H4 (cell line): Measurements from ENCODE around the gene FAM20A. TPM values are rescaled to one million over a fixed set of nuclear protein-coding genes. Genes with fewer than 3 reads are reported as not detected.
A peak's percentile ranks its signal among the peaks of the same experiment; 100 is the strongest.
"Not testable (repeated sequence)": the region's sequence is repeated elsewhere in the genome, so short reads cannot be mapped to it uniquely, and the experiment has no call there.

Experiments
- DNase-seq: peaks from one replicate; pipeline ENCODE4 v3.0.0-alpha.2; 2015; ENCODE audit warnings: low spot score
- total RNA-seq: library from RNA; depleted of rRNA; stranded (reverse); fragments of >200 nt; shearing (Covaris generic); gene quantifications from 2 replicates; pipeline ENCODE4 v1.2.3, GENCODE V29; 2014

FAM20A gene
- total RNA-seq, 1 experiment from 2014 or later = not detected

DNA sequence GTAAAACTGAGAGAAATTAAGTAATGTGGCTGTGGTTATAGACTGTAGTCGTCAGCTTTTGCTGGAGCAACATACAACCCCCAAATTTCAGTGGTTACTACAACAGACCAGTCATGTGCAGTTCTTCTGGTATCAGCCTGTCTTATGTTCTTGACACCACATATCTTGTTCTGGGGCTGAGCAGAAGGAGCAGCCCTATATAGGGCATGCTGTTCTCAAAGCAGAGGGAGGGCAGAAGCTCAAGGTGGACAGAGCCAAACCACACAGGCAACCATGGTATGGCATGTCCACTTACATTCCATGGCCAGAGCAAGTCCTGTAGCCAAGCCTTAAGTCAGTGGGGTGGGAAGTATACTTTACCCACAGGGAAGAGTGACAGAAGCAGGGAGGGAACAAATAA lies 81.3 kb downstream of the FAM20A start:
- DNase-seq = no peak

DNA sequence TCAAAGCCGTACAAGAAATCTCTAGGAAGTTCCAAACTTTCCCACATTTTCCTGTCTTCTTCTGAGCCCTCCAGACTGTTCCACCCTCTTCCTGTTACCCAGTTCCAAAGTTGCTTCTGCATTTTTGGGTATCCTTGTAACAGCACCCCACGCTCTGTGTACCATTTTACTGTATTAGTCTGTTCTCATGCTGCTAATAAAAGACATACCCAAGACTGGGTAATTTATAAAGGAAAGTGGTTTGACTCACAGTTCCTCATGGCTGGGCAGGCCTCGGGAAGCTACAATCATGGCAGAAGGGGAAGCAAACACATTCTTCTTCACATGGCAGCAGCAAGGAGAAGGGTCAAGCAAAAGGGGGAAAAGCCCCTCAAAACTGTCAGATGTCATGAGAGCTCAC lies 82.1 kb downstream of the FAM20A start:
- DNase-seq = not testable (repeated sequence)

DNA sequence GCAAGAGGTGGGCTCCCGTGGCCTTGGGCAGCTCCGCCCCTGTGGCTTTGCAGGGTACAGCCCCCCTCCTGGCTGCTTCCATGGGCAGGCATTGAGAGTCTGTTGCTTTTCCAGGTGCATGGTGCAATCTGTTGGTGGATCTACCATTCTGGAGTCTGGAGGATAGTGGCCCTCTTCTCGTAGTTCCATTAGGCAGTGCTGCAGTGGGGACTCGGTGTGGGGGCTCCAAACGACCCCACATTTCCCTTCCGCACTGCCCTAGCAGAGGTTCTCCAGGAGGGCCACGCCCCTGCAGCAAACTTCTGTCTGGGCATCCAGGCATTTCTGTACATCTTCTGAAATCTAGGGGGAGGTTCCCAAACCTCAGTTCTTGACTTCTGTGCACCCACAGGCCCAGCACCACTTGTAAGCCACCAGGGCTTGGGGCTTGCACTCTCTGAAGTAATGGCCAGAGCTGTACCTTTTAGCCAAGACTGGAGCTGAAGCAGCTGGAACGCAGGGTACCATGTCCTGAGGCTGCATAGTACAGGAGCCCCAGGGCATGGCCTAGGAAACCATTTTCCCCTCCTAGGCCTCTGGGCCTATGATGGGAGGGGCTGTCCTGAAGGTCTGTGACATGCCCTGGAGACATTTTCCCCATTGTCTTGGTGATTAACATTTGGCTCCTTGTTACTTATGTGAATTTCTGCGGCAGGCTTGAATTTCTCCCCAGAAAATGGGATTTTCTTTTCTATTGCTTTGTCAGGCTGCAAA lies 82.9 kb downstream of the FAM20A start:
- no peak for DNase-seq

DNA sequence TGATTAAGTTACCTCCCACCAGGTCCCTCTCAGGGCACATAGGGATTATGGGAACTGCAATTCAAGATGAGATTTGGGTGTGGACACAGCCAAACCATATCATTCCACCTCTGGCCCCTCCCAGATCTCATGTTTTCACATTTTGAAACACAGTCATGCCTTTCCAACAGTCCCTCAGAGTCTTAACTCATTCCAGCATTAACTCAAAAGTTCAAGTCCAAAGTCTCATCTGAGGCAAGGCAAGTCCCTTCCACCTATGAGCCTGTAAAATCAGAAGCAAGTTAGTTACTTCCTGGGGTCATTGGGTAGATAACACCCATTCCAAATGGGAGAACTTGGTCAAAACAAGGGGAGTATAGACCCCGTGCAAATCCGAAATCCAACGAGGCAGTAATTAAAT lies 83.6 kb downstream of the FAM20A start:
- DNase-seq = not testable (repeated sequence)

DNA sequence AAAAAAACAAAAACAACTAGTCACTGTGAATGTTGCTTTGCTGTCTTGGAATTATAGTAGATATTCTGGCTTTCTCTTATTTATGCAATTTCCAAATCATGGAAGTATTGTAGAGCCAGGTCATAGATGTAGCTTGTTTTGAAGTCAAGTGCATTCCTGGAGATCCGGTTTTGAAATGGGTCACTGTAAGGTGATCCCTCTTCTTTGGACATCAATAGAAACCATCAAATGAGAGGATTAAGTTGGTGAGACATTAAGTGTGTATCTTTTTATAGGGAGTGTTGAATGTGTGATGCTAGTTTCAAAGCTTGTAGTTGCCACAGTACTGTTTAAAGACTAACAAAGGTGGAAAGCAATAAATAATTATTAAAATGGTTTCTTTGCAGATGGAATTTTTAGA lies 84.4 kb downstream of the FAM20A start:
- no peak for DNase-seq

DNA sequence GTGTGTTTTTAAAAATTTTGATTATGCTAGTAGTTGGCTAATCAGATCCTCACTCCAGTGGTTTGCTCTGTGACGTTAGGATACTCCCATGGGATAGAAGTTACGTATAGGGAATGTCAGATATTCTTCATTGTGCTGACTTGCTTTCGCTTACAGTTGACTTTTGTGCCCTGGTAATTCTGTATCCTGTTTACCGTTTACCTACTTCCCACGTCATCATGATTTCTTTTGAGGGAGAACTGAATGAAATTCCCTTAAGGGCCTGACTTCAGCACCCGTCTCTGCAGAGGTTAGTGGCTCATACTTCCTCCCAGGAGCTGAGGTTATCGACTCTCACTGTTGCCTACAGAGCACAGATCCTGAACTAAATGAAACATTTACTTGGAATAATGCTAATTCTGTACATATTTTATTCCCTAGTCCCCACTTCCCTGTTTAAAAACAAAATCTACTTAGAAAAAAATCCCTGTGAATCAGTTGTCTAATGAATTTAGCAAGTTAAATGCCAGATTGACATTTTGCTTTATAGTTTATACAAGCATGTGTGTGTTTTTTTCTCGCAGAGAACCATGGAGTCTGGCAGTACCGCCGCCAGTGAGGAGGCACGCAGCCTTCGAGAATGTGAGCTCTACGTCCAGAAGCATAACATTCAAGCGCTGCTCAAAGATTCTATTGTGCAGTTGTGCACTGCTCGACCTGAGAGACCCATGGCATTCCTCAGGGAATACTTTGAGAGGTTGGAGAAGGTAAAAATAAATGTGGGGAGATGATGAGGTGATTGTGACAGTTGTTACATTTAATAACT lies 86.1 kb downstream of the FAM20A start:
- peak; percentile 21 for DNase-seq

DNA sequence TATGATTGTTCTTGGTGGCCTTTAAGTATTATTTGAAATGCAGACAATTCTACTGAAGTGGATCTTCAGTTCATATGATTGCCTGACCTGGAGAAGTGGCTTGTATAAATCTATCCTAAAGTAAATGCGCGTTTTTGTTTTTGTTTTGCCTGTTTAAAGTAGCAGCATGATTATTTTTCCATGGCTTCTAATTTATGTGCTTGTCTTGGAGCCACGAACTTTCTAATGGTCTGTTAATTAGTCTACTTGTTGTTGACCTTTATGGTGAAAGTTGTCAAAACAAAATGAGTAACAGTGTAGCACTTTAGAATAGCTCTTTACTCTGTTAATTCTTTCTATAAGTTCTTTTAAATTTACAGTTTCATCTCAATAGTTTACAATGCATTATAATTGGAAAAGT lies 87.2 kb downstream of the FAM20A start:
- DNase-seq = no peak

DNA sequence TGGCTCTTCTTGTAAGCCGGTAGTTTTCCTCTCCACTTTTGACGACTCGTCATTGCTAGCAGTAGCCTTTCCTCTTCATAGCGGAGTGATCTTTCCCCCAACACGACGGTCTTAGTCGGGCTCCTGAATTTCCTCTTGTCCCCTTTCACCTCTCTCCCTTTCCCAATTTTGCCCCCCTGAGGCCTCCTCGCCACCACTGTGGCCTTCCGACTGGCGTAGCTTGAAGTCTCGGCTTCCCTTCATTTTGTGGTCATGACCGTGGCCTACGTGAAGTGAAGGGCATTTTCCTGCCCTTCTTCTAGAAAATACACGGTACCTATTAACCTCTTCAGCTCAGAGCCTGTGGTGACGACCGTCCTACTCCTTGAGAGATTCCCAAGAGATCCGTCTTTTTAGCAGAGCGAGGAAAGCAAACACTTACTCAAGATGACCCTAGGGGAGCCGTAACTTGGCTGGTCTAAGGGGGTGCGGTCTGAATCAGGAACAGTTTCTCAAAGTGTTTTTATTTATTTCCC lies 88.2 kb downstream of the FAM20A start:
- DNase-seq = peak; percentile 44

DNA sequence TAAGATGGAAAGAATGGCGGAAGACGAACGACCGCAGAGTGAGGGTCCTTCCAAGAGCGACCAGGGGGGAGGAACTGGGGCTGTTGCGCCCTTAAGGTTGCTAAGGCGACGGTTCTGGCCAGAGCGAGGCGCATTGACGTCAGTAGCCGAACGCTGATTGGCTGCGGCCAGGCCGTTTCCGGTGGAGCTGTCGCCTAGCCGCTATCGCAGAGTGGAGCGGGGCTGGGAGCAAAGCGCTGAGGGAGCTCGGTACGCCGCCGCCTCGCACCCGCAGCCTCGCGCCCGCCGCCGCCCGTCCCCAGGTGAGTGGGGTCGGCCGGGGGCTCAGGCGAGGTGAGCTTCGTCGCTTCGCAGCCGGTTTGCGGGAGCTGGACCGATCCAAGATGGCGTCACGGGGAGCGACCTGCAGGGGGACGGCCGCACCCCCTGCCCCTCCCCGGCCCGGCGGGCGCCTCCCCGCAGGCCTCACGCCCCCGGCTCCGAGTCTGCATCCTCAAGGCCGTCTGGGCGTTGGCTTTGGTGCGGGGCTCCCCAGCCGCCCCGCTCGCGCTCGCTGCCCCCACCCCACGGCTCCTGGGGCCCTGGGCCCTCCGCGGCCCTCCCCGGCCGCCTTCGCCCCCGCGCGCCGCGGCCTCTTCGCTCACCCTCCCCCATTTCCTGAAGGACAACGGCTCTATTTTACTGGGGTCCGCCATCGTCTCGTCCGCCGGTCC lies 88.8 kb downstream of the FAM20A start, which contains the start of gene PRKAR1A:
Gene PRKAR1A (plus strand): TSS at position 184 of the 713 bp plus-strand sequence. CDS start 2,970 bp downstream, outside the sequence.
- DNase-seq = peak; percentile 97

DNA sequence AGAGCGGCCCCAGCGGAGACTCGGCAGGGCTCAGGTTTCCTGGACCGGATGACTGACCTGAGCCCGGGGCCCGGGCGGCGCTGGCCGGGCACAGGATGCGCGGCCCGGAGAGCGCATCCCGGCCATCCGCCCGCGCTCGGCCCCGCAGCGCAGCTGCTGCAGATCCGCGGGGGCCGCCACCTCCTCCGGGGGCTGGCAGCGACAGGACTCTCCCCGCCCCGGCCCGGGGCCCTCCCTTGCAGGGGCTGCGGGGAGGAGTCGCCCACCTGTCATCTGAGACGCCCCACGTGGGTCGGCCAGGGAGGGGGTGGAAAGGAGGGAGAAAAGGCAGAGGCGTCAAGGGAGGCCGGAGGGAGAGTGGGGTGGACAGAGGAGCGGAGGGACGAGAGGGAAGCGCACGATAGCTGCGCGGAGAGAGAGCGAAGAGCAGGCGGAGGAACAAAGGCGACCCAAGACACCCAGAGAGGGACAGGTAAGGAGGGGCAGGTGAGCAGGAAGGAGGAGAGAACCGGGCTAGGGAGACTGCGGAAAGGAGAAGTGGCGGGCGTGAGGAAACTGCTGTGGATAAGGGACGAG lies 89.4 kb downstream of the FAM20A start:
- DNase-seq = peak; percentile 71

DNA sequence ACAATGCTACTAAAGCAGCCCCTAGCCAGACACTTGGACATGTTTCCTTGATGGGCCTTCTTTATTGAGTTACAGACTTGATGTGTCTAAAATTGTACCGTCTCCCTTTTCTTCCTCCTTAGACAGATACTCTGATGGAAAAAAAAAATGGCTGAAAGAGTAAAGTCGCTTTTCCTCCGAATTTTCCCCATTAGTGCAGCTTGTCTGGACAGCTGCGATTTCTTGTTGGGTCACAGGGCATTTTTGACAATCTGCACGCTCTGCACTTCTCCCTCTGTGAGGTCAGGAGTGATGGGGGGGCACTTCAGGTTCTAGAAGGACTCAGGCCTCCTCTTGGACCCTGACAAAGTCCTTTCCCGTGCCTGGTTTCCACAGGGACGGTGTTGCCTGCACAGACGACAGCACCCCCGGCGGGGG lies 89.9 kb downstream of the FAM20A start:
- DNase-seq = no peak

DNA sequence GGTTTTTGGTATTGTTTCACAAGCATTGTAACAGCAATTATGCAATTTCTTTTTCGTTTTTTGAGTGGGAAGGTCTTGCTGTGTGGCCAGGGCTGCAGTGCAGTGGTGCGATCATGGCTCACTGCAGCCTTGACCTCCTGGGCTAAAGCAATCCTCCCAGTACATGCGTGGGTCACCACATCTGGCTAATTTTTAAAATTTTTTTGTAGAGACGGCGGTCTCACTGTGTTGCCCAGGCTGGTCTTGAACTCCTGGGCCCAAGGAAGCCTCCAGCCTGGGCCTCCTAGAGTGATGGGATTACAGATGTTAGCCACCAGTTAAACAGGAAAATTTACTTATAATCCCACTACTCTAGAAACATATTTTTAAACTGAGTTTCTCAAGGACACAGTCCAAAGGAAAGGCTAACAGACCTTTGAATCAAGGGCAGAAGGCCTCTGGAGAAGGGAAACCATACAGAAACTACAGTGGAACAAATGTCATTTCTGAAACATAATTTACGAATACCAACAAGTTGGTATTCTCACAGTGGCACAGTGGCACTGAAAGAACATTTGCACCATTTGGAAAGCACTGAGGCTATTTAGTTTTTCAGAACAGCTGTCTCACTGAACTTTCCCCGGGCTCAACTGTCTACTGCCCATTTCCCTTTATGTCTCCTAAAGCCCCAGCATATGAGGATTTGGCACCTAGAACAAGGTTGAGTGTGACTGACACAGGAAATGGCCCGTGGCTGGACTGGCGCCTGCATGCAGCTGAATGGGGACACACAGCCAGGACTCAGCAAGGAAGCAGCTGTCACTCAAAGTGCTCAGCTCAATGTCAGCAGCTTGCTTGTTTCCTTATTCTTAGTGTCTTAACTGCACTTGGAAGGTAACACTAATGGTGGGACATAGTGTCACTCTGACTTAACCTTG lies 91.8 kb downstream of the FAM20A start:
- no peak for DNase-seq

DNA sequence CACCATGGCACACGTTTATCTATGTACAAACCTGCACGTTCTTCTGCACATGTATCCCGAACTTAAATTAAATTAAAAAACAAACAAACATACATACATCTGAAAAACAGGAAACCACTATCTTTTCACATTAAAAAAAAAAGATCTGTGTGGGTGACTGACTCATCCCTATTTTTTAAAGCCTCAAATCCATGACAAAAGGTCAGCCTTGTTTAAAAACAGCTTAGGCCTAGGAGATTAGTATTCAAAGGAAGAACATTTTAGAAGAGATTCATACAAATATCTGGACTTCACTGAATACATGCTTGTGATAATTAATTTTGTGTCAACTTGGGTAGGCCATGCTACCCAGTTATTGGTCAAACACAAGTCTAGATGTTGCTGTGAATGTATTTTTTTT lies 93.6 kb downstream of the FAM20A start:
- DNase-seq = no peak

DNA sequence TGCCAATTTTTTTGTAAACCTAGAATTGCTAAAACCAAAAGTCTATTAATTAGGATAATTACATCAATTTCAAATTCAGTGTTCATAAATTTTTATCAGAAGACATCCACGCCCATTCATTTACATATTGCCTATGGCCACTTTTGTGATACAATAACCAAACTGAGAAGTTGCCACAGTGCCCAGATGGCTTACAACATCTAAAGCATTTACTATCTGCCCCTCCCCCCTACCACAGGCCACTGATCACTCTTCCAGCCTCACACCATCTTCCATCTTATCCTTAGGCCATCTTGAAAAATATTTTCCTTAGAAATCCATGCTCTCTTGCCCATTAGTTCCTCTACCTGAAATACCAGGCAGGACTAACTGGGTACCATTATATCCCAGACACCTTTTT lies 95.2 kb downstream of the FAM20A start:
- no peak for DNase-seq

DNA sequence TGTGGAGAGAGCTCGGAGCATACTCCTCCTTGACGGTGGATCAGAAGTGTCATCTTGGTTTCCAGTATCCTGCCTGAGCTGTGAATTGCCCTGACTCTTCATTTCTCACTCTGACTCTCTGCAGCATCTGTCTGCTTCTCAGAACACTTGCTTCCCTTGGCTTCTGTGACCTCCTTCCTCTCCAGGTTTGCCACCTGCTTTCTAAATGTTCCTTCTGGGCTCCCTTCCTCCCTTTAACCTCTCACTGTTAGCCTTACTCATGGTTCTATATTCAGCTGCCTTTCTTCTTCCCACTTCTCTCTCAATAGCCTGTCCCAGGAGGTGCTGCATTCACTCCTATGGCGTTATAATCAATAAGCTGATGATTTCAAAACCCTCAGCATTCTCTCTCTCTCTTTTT lies 100.1 kb downstream of the FAM20A start:
- no peak for DNase-seq

DNA sequence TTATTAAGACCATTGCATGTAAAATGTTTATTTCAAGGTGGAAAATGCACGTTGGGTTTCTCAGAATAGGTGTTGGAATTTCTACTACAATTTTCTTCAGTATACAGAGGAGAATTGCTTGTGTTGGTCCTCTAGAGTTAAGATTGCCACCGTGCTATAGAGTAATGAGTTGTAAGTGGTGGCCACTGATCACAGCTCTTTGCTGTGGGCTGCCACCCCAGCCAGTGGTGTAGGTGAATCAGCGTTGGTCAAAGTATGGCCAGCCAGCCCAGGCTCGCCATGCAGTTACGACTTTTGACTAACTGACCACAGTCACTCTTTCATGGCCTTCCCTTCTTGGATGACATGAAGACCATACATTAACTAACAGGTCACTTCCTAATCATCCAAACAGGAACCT lies 101.6 kb downstream of the FAM20A start:
- DNase-seq = no peak

DNA sequence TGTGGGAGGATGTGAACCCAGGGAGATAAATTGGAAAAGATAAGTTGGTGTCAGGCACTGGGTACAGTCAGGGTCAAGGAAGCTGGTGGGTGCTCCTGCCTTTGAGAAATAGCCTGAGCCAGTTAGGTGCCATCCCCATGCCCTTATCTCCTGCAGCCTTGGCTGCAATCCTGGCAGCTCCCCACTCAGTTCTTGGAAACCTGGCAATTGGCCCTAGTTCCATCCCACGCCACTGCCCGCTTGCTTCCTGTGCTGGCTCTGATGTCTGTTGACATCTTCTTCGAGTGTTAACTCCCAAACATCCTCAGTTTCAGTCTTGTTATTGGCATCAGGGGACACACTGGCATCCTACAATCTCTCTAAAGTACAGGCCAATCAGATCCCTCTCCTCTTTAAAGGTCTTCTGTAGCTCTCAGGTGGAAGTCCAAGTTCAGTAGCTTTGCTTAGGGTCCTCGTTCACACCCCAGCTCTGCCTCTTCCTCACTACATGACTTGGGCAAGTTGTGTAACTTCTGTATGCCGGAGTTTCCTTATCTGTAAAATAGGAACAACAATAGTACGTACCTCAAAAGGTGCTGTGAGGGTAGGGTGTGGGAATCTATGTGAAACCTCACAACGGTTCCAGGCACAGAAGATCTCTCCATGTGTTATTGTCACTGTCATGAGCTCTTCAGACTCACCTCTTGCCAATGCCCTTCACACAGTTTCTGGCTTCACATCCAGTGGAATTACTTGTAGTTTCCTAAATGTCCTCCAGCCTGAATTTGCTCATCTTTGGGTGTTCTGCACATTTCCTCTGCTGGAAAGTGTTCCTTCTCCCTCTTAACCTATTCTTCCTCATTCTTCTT lies 102.5 kb downstream of the FAM20A start:
- no peak for DNase-seq

DNA sequence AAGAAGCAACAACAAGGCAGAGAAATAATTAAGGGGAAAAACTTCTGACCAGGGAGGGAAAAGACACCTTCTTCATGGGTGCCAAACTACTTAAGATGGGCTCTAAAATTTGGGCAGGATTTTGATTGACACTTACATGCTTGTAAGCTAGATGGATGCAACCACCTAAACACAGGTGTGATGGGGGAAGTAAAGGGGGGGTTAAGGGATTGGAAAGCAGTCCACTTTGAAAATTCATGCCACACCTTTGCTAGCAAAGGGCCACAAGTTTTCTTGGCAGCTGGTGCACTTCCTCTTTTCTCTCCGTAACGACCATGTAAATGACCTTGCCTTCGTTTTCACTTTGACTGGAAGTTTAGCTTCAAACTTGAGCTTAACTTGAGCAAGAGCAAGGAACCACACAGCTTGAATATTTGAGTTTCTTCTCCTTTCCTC lies 103.3 kb downstream of the FAM20A start:
- DNase-seq = no peak

DNA sequence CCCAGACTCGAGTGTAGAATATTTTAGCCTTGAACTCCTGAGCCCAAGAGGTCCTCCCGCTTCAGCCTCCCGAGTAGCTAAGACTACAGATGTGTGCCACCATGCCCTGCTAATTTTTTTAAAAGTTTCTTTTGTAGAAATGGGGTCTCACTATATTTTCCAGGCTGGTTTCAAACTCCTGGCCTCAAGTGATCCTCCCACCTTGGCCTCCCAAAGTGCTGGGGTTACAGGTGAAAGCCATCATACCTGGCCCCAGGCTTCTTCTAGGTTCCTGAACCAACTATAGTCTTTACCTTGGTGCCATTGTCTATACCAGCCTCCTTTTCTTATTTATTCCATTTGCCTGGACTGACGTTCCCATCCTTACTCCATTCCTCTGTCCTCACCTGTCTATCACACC lies 106.1 kb downstream of the FAM20A start:
- DNase-seq = no peak
